ENCODE results near the gene HOOK2.

The HOOK2 gene

GRCh38 chr19:12777217-12778016, 2.1 kb upstream of the HOOK2 start (continued):
- TF ChIP-seq PRDM10 (tag by site-specific recombination; IDR thresholded peaks at IDR 0.05): peak; percentile 99
- TF ChIP-seq SCRT1 (tag by site-specific recombination; IDR thresholded peaks at IDR 0.05; ENCODE audit: borderline replicate concordance): no peak
- no peak for TF ChIP-seq HOXD13 (CRISPR knock-in tag; IDR thresholded peaks at IDR 0.05; ENCODE audit: borderline replicate concordance)
- TF ChIP-seq ZNF776 (tag by site-specific recombination; IDR thresholded peaks at IDR 0.05; ENCODE audit: borderline replicate concordance): no peak
- no peak for TF ChIP-seq ZNF16 (tag by site-specific recombination; IDR thresholded peaks at IDR 0.05; ENCODE audit: low read depth)
- TF ChIP-seq ZFP37 (tag by site-specific recombination; IDR thresholded peaks at IDR 0.05): 0 out of 2 replicates have a peak, but pooled peaks have one; percentile 29
- no peak for TF ChIP-seq ZNF514 (tag by site-specific recombination; IDR thresholded peaks at IDR 0.05)
- no peak for TF ChIP-seq ZNF280C (tag by site-specific recombination; IDR thresholded peaks at IDR 0.05)
- TF ChIP-seq PRDM1 (tag by site-specific recombination; IDR thresholded peaks at IDR 0.05): no peak
- TF ChIP-seq ZNF510 (tag by site-specific recombination; IDR thresholded peaks at IDR 0.05; ENCODE audit: insufficient replicate concordance): no peak
- TF ChIP-seq ZNF184 (tag by site-specific recombination; IDR thresholded peaks at IDR 0.05): peak; percentile 61; the same call in 1 of the 2 replicates
- TF ChIP-seq ZNF629 (tag by site-specific recombination; IDR thresholded peaks at IDR 0.05): peak; percentile 29; the same call in 1 of the 2 replicates
- TF ChIP-seq, protein P1, sequence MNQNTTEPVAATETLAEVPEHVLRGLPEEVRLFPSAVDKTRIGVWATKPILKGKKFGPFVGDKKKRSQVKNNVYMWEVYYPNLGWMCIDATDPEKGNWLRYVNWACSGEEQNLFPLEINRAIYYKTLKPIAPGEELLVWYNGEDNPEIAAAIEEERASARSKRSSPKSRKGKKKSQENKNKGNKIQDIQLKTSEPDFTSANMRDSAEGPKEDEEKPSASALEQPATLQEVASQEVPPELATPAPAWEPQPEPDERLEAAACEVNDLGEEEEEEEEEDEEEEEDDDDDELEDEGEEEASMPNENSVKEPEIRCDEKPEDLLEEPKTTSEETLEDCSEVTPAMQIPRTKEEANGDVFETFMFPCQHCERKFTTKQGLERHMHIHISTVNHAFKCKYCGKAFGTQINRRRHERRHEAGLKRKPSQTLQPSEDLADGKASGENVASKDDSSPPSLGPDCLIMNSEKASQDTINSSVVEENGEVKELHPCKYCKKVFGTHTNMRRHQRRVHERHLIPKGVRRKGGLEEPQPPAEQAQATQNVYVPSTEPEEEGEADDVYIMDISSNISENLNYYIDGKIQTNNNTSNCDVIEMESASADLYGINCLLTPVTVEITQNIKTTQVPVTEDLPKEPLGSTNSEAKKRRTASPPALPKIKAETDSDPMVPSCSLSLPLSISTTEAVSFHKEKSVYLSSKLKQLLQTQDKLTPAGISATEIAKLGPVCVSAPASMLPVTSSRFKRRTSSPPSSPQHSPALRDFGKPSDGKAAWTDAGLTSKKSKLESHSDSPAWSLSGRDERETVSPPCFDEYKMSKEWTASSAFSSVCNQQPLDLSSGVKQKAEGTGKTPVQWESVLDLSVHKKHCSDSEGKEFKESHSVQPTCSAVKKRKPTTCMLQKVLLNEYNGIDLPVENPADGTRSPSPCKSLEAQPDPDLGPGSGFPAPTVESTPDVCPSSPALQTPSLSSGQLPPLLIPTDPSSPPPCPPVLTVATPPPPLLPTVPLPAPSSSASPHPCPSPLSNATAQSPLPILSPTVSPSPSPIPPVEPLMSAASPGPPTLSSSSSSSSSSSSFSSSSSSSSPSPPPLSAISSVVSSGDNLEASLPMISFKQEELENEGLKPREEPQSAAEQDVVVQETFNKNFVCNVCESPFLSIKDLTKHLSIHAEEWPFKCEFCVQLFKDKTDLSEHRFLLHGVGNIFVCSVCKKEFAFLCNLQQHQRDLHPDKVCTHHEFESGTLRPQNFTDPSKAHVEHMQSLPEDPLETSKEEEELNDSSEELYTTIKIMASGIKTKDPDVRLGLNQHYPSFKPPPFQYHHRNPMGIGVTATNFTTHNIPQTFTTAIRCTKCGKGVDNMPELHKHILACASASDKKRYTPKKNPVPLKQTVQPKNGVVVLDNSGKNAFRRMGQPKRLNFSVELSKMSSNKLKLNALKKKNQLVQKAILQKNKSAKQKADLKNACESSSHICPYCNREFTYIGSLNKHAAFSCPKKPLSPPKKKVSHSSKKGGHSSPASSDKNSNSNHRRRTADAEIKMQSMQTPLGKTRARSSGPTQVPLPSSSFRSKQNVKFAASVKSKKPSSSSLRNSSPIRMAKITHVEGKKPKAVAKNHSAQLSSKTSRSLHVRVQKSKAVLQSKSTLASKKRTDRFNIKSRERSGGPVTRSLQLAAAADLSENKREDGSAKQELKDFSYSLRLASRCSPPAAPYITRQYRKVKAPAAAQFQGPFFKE (tag by site-specific recombination; IDR thresholded peaks at IDR 0.05; ENCODE audit: borderline replicate concordance): no peak
- TF ChIP-seq GFI1B (tag by site-specific recombination; IDR thresholded peaks at IDR 0.05): no peak
- TF ChIP-seq ZNF549 (tag by site-specific recombination; IDR thresholded peaks at IDR 0.05): no peak
- TF ChIP-seq ZFP41 (tag by site-specific recombination; IDR thresholded peaks at IDR 0.05; ENCODE audit: borderline replicate concordance): no peak
- no peak for TF ChIP-seq ZNF521 (tag by site-specific recombination; IDR thresholded peaks at IDR 0.05)
- peak; percentile 36; the same call in 1 of the 2 replicates for TF ChIP-seq ZNF24 (tag by site-specific recombination; IDR thresholded peaks at IDR 0.05)
- TF ChIP-seq HIC1 (tag by site-specific recombination; IDR thresholded peaks at IDR 0.05): no peak; the same call in 1 of the 2 replicates
- no peak for TF ChIP-seq ZNF214 (tag by site-specific recombination; IDR thresholded peaks at IDR 0.05; ENCODE audit: borderline replicate concordance)
- TF ChIP-seq, protein P2, sequence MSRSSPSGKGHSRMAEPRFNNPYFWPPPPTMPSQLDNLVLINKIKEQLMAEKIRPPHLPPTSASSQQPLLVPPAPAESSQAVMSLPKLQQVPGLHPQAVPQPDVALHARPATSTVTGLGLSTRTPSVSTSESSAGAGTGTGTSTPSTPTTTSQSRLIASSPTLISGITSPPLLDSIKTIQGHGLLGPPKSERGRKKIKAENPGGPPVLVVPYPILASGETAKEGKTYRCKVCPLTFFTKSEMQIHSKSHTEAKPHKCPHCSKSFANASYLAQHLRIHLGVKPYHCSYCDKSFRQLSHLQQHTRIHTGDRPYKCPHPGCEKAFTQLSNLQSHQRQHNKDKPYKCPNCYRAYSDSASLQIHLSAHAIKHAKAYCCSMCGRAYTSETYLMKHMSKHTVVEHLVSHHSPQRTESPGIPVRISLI (tag by site-specific recombination; IDR thresholded peaks at IDR 0.05): no peak
- no peak for TF ChIP-seq ZNF146 (tag by site-specific recombination; IDR thresholded peaks at IDR 0.05)
- no peak for TF ChIP-seq ZNF157 (tag by site-specific recombination; IDR thresholded peaks at IDR 0.05)

Data from HEK293 (cell line).